ENCODE measurements around the gene LRRN2.
"Not testable (repeated sequence)": the region's sequence is repeated elsewhere in the genome, so short reads cannot be mapped to it uniquely, and the experiment has no call there.

LRRN2 gene

DNA sequence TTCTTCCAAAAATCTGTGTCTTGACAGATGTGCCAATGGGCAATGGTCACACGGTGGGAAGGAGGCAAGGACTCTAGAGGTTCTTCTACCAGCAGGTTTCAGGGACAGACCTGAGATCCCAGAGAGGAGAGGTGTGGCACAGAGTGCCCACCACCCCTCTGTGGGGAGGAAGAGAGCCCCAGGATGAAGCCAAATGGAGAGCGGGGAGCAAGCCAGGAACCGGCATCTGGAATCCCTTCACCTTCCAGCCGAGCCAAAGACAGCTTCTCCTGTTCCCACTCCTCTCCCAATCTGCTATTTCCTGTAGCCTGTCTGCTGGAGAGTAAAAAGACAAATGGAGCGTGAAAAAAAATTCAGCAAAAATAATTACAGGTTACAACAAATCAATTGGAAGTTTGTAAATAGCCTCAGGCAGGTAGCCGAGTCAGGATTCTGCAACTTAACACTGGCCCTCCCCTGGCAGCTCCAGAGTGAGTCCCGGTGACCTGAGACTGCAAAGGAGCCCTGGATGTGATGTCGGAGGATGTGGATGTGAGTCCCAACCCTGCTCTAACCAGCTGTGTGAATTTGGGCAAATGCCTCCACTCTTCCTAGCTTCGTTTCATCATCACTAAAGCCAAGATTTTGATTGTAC is 45.4 kb upstream of the LRRN2 start:
- H3K4me1 ChIP-seq (ENCODE audit: insufficient read depth, insufficient read length) = peaks cover 15% of the 10 kb centered on the region
- H3K36me3 ChIP-seq (ENCODE audit: insufficient read depth, insufficient read length, low read length) = no peaks in the 10 kb centered on the region
- peaks cover 12% of the 10 kb centered on the region for H3K27me3 ChIP-seq (ENCODE audit: insufficient read depth, insufficient read length)
- no peaks in the 10 kb centered on the region for H3K9me3 ChIP-seq (ENCODE audit: insufficient read depth, low read length)
- no peak overlapping the region for H3K9ac ChIP-seq (ENCODE audit: insufficient read length, low read depth)
- no peak overlapping the region for H3K4me3 ChIP-seq (ENCODE audit: insufficient read length, low read depth)
- TF ChIP-seq YY1 (IDR thresholded peaks at IDR 0.05; ENCODE audit: insufficient read depth, insufficient read length) (no peak), SUZ12 (IDR thresholded peaks at IDR 0.05; ENCODE audit: extremely low read depth, insufficient read depth, insufficient read length) (no peak), ZNF274 (IDR thresholded peaks at IDR 0.05; ENCODE audit: low read depth, low read length) (no peak)
- DNase-seq (ENCODE audit: low read depth, low spot score) = no peak

DNA sequence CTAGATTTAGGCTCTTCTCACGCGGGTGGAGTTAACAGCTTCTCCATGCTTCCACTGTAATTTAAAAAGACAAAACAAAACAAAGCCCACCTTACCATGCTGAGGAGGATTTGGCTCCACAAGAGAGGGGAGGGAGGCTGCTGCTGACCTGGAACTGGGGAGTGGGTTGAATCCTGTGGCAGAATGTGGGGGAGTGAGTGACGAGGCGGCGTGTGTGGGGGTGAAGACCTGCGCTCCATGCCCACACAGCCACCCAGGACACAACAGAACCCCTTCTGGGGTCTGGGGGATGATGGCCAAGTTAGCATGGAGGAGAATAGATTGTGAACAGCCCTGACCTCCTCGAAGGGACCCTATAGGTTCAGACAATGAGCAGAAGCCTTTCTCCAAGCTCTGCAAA is 44.0 kb upstream of the LRRN2 start:
- no peak overlapping the region for H3K9ac ChIP-seq (ENCODE audit: insufficient read length, low read depth)
- H3K27me3 ChIP-seq (ENCODE audit: insufficient read depth, insufficient read length) = peaks cover 12% of the 10 kb centered on the region
- H3K9me3 ChIP-seq (ENCODE audit: insufficient read depth, low read length) = no peaks in the 10 kb centered on the region
- TF ChIP-seq ZNF274 (IDR thresholded peaks at IDR 0.05; ENCODE audit: low read depth, low read length) = no peak
- no peak for TF ChIP-seq YY1 (IDR thresholded peaks at IDR 0.05; ENCODE audit: insufficient read depth, insufficient read length)
- no peak for TF ChIP-seq SUZ12 (IDR thresholded peaks at IDR 0.05; ENCODE audit: extremely low read depth, insufficient read depth, insufficient read length)
- H3K36me3 ChIP-seq (ENCODE audit: insufficient read depth, insufficient read length, low read length) = no peaks in the 10 kb centered on the region
- peaks cover 15% of the 10 kb centered on the region for H3K4me1 ChIP-seq (ENCODE audit: insufficient read depth, insufficient read length)
- no peak overlapping the region for H3K4me3 ChIP-seq (ENCODE audit: insufficient read length, low read depth)
- DNase-seq (ENCODE audit: low read depth, low spot score) = no peak

DNA sequence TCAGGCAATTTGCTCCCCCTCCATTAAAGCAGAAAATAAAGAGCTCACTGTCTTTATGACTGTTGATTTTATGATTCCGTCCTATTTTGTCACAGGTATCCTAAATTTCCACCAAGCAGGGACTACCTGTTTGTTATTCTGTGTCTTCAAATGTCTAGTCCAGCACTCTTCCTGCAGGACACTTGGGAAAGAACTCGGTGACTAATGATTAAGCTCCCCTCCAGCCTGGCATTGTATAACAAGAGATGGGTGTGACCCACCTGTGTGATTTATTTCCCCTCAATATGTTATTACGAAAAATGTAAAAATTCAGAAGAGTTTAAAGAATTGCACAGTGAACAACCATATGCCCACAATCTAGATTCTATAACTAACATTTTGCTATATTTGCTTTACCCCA is 42.9 kb upstream of the LRRN2 start:
- DNase-seq (ENCODE audit: low read depth, low spot score) = no peak
- Histone ChIP-seq H3K27me3 (ENCODE audit: insufficient read depth, insufficient read length) (peaks cover 13% of the 10 kb centered on the region), H3K36me3 (ENCODE audit: insufficient read depth, insufficient read length, low read length) (no peaks in the 10 kb centered on the region), H3K4me1 (ENCODE audit: insufficient read depth, insufficient read length) (peaks cover 15% of the 10 kb centered on the region), H3K4me3 (ENCODE audit: insufficient read length, low read depth) (no peak overlapping the region), H3K9me3 (ENCODE audit: insufficient read depth, low read length) (no peaks in the 10 kb centered on the region), H3K9ac (ENCODE audit: insufficient read length, low read depth) (no peak overlapping the region)
- no peak for TF ChIP-seq ZNF274 (IDR thresholded peaks at IDR 0.05; ENCODE audit: low read depth, low read length)
- no peak for TF ChIP-seq YY1 (IDR thresholded peaks at IDR 0.05; ENCODE audit: insufficient read depth, insufficient read length)

DNA sequence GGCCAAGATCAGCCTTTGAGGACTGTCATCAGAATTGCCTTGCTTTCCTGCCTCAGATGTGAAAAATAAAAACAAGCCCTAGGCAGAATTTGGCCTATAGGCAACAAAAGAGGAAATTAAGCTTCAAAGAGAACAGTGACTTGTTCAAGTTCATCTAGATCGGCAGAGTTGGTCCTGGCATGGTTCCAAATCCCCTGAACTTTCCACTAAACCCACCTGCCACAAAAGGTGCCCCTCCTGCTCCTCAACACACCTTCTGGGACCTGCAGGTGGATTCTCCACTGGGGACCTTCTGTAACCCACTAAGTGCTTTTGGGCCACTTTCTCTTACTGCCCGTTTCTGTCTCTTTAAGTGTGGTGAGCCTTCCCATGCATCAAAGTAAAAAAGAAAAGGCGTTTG is 42.5 kb upstream of the LRRN2 start:
- H3K4me3 ChIP-seq (ENCODE audit: insufficient read length, low read depth) = no peak overlapping the region
- TF ChIP-seq SUZ12 (IDR thresholded peaks at IDR 0.05; ENCODE audit: extremely low read depth, insufficient read depth, insufficient read length) (no peak), YY1 (IDR thresholded peaks at IDR 0.05; ENCODE audit: insufficient read depth, insufficient read length) (no peak), ZNF274 (IDR thresholded peaks at IDR 0.05; ENCODE audit: low read depth, low read length) (no peak)
- peaks cover 10% of the 10 kb centered on the region for H3K27me3 ChIP-seq (ENCODE audit: insufficient read depth, insufficient read length)
- no peaks in the 10 kb centered on the region for H3K36me3 ChIP-seq (ENCODE audit: insufficient read depth, insufficient read length, low read length)
- DNase-seq (ENCODE audit: low read depth, low spot score) = no peak
- peaks cover 15% of the 10 kb centered on the region for H3K4me1 ChIP-seq (ENCODE audit: insufficient read depth, insufficient read length)
- no peaks in the 10 kb centered on the region for H3K9me3 ChIP-seq (ENCODE audit: insufficient read depth, low read length)
- no peak overlapping the region for H3K9ac ChIP-seq (ENCODE audit: insufficient read length, low read depth)

DNA sequence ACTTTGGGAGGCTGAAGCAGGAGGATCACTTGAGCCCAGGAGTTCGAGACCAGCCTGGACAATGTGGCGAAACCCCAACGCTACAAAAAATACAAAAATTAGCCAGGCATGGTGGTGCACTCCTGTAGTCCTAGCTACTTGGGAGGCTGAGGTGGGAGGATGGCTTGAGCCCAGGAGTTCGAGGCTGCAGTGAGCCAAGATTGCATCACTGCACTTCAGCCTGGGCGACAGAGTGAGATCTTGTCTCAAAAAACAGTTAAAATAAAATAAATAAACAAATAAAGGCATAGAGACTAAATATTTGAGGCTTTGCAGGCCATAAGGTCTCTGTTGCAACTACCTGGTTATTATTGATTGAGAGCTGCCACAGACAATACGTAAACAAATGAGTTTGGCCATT is 41.9 kb upstream of the LRRN2 start:
- H3K9me3 ChIP-seq (ENCODE audit: insufficient read depth, low read length); H3K9ac ChIP-seq (ENCODE audit: insufficient read length, low read depth); H3K27me3 ChIP-seq (ENCODE audit: insufficient read depth, insufficient read length); H3K4me3 ChIP-seq (ENCODE audit: insufficient read length, low read depth); H3K36me3 ChIP-seq (ENCODE audit: insufficient read depth, insufficient read length, low read length); DNase-seq (ENCODE audit: low read depth, low spot score): not testable (repeated sequence)
- H3K4me1 ChIP-seq (ENCODE audit: insufficient read depth, insufficient read length) = peaks cover 15% of the 10 kb centered on the region

DNA sequence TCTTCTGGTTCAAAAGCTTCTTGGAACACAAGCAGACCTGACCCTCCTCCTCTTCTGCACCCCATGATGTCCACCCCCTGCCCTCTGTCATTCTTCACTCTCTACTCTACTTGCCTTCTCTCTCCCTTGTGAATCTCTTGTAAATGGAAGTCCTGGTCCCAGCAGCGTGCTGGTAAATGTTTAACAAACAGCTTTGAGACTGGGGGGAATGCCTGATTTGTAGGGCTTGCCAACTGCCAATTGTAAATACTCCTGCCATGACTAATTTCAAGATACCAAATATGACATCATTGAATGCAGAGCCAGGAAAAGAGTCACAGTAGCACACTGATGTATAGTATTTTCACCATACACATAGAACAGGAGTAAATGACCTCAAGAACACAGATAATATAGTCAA is 40.9 kb upstream of the LRRN2 start:
- H3K27me3 ChIP-seq (ENCODE audit: insufficient read depth, insufficient read length) = peaks cover 9% of the 10 kb centered on the region

DNA sequence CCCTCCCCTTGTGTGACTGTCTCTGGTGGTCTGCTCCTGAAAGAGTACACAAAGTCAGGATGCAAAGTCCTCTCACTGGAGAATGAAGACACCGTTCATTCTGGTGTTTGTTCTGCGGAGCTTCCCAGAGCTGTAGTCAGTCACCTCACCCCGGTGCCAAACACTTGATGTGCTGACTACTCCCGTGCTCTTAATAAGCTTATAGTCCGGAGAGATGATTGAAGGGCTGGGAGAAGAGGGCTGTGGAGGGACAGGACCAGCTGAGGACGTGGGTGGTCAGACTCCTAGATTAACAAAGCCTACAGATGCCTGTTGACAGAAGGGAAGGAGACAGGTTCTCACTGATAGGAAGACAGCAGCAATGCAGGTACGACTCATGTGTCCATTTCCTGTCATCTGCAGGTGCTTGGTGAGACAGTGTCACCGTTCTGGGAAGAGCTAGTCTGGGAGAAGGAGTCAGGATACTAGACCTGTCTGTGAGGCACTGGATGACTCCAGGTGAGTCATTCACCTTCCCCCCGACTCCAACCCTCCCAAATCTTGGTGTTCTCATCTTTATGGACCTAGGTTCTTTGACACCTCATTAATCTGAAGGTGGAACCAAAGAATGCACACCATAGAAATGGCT is 40.4 kb upstream of the LRRN2 start:
- no peaks in the 10 kb centered on the region for H3K9me3 ChIP-seq (ENCODE audit: insufficient read depth, low read length)
- TF ChIP-seq YY1 (IDR thresholded peaks at IDR 0.05; ENCODE audit: insufficient read depth, insufficient read length) (no peak), ZNF274 (IDR thresholded peaks at IDR 0.05; ENCODE audit: low read depth, low read length) (no peak), SUZ12 (IDR thresholded peaks at IDR 0.05; ENCODE audit: extremely low read depth, insufficient read depth, insufficient read length) (no peak)
- H3K9ac ChIP-seq (ENCODE audit: insufficient read length, low read depth) = no peak overlapping the region
- H3K27me3 ChIP-seq (ENCODE audit: insufficient read depth, insufficient read length) = peaks cover 9% of the 10 kb centered on the region
- H3K4me3 ChIP-seq (ENCODE audit: insufficient read length, low read depth) = no peak overlapping the region
- no peak for DNase-seq (ENCODE audit: low read depth, low spot score)
- peaks cover 9% of the 10 kb centered on the region for H3K4me1 ChIP-seq (ENCODE audit: insufficient read depth, insufficient read length)
- no peaks in the 10 kb centered on the region for H3K36me3 ChIP-seq (ENCODE audit: insufficient read depth, insufficient read length, low read length)

More for the DNA sequence above, 40.9 kb upstream of the LRRN2 start:
- H3K36me3 ChIP-seq (ENCODE audit: insufficient read depth, insufficient read length, low read length) = no peaks in the 10 kb centered on the region
- H3K4me3 ChIP-seq (ENCODE audit: insufficient read length, low read depth) = no peak overlapping the region
- no peak overlapping the region for H3K9ac ChIP-seq (ENCODE audit: insufficient read length, low read depth)
- no peaks in the 10 kb centered on the region for H3K9me3 ChIP-seq (ENCODE audit: insufficient read depth, low read length)
- no peak for DNase-seq (ENCODE audit: low read depth, low spot score)
- TF ChIP-seq YY1 (IDR thresholded peaks at IDR 0.05; ENCODE audit: insufficient read depth, insufficient read length) (no peak), SUZ12 (IDR thresholded peaks at IDR 0.05; ENCODE audit: extremely low read depth, insufficient read depth, insufficient read length) (no peak), ZNF274 (IDR thresholded peaks at IDR 0.05; ENCODE audit: low read depth, low read length) (no peak)
- peaks cover 10% of the 10 kb centered on the region for H3K4me1 ChIP-seq (ENCODE audit: insufficient read depth, insufficient read length)

All from NT2/D1 (cell line).